ENCODE results near the gene POTEJ.
"Not testable (repeated sequence)": the region's sequence is repeated elsewhere in the genome, so short reads cannot be mapped to it uniquely, and the experiment has no call there.

Gene POTEJ

GRCh38 chr2:130611140-130611539 is at the start of gene POTEJ:
POTEJ (plus strand) TSS chr2:130611440; CDS start chr2:130611533, 93 bp downstream.
- not testable (repeated sequence) for DNase-seq; H3K4me3 Mint-ChIP-seq; H3K9me3 Mint-ChIP-seq; H3K27me3 Mint-ChIP-seq (ENCODE audit: low read depth, poor library complexity); H3K36me3 Mint-ChIP-seq (ENCODE audit: low read depth); H3K4me1 Mint-ChIP-seq; H3K27ac Mint-ChIP-seq

GRCh38 chr2:130566165-130566564 is 45.1 kb upstream of the POTEJ start:
- not testable (repeated sequence) for H3K27me3 Mint-ChIP-seq (ENCODE audit: low read depth, poor library complexity); DNase-seq; H3K36me3 Mint-ChIP-seq (ENCODE audit: low read depth); H3K27ac Mint-ChIP-seq; H3K4me1 Mint-ChIP-seq; H3K9me3 Mint-ChIP-seq; H3K4me3 Mint-ChIP-seq

GRCh38 chr2:130571929-130572328 is 39.3 kb upstream of the POTEJ start:
- DNase-seq; H3K36me3 Mint-ChIP-seq (ENCODE audit: low read depth); H3K4me1 Mint-ChIP-seq; H3K27ac Mint-ChIP-seq; H3K4me3 Mint-ChIP-seq; H3K9me3 Mint-ChIP-seq; H3K27me3 Mint-ChIP-seq (ENCODE audit: low read depth, poor library complexity): not testable (repeated sequence)

- H3K9me3 Mint-ChIP-seq; H3K36me3 Mint-ChIP-seq (ENCODE audit: low read depth); DNase-seq; H3K4me1 Mint-ChIP-seq; H3K27ac Mint-ChIP-seq; H3K4me3 Mint-ChIP-seq; H3K27me3 Mint-ChIP-seq (ENCODE audit: low read depth, poor library complexity): not testable (repeated sequence)
Measured at GRCh38 chr2:130574230-130574629, 37.0 kb upstream of the POTEJ start.

- H3K36me3 Mint-ChIP-seq (ENCODE audit: low read depth); DNase-seq; H3K27ac Mint-ChIP-seq; H3K4me1 Mint-ChIP-seq; H3K27me3 Mint-ChIP-seq (ENCODE audit: low read depth, poor library complexity); H3K4me3 Mint-ChIP-seq; H3K9me3 Mint-ChIP-seq: not testable (repeated sequence)
Measured at GRCh38 chr2:130576209-130576784, 34.9 kb upstream of the POTEJ start.

- H3K4me3 Mint-ChIP-seq; H3K27ac Mint-ChIP-seq; H3K9me3 Mint-ChIP-seq; H3K27me3 Mint-ChIP-seq (ENCODE audit: low read depth, poor library complexity); DNase-seq; H3K4me1 Mint-ChIP-seq; H3K36me3 Mint-ChIP-seq (ENCODE audit: low read depth): not testable (repeated sequence)
Measured at GRCh38 chr2:130577559-130577958, 33.7 kb upstream of the POTEJ start.

GRCh38 chr2:130579121-130579520 is 32.1 kb upstream of the POTEJ start:
- not testable (repeated sequence) for H3K9me3 Mint-ChIP-seq; H3K4me1 Mint-ChIP-seq; H3K27me3 Mint-ChIP-seq (ENCODE audit: low read depth, poor library complexity); H3K36me3 Mint-ChIP-seq (ENCODE audit: low read depth); DNase-seq; H3K27ac Mint-ChIP-seq; H3K4me3 Mint-ChIP-seq

- H3K4me1 Mint-ChIP-seq; DNase-seq; H3K9me3 Mint-ChIP-seq; H3K4me3 Mint-ChIP-seq; H3K36me3 Mint-ChIP-seq (ENCODE audit: low read depth); H3K27ac Mint-ChIP-seq; H3K27me3 Mint-ChIP-seq (ENCODE audit: low read depth, poor library complexity): not testable (repeated sequence)
Measured at GRCh38 chr2:130581491-130581890, 29.7 kb upstream of the POTEJ start.

- not testable (repeated sequence) for H3K27ac Mint-ChIP-seq; DNase-seq; H3K9me3 Mint-ChIP-seq; H3K4me3 Mint-ChIP-seq; H3K36me3 Mint-ChIP-seq (ENCODE audit: low read depth); H3K27me3 Mint-ChIP-seq (ENCODE audit: low read depth, poor library complexity); H3K4me1 Mint-ChIP-seq
Measured at GRCh38 chr2:130582970-130583369, 28.3 kb upstream of the POTEJ start.

- not testable (repeated sequence) for H3K36me3 Mint-ChIP-seq (ENCODE audit: low read depth); H3K27ac Mint-ChIP-seq; H3K27me3 Mint-ChIP-seq (ENCODE audit: low read depth, poor library complexity); H3K9me3 Mint-ChIP-seq; H3K4me3 Mint-ChIP-seq; DNase-seq; H3K4me1 Mint-ChIP-seq
Measured at GRCh38 chr2:130583582-130583981, 27.7 kb upstream of the POTEJ start.

- DNase-seq; H3K27ac Mint-ChIP-seq; H3K9me3 Mint-ChIP-seq; H3K36me3 Mint-ChIP-seq (ENCODE audit: low read depth); H3K4me3 Mint-ChIP-seq; H3K27me3 Mint-ChIP-seq (ENCODE audit: low read depth, poor library complexity); H3K4me1 Mint-ChIP-seq: not testable (repeated sequence)
Measured at GRCh38 chr2:130584726-130585125, 26.5 kb upstream of the POTEJ start.

- not testable (repeated sequence) for H3K36me3 Mint-ChIP-seq (ENCODE audit: low read depth); H3K27ac Mint-ChIP-seq; H3K4me1 Mint-ChIP-seq; H3K27me3 Mint-ChIP-seq (ENCODE audit: low read depth, poor library complexity); H3K4me3 Mint-ChIP-seq; DNase-seq; H3K9me3 Mint-ChIP-seq
Measured at GRCh38 chr2:130588688-130589458, 22.4 kb upstream of the POTEJ start.

- H3K27me3 Mint-ChIP-seq (ENCODE audit: low read depth, poor library complexity); H3K36me3 Mint-ChIP-seq (ENCODE audit: low read depth); H3K4me3 Mint-ChIP-seq; DNase-seq; H3K9me3 Mint-ChIP-seq; H3K4me1 Mint-ChIP-seq; H3K27ac Mint-ChIP-seq: not testable (repeated sequence)
Measured at GRCh38 chr2:130590170-130590841, 20.9 kb upstream of the POTEJ start.

GRCh38 chr2:130590842-130591359 is 20.3 kb upstream of the POTEJ start:
- not testable (repeated sequence) for H3K4me1 Mint-ChIP-seq; H3K27me3 Mint-ChIP-seq (ENCODE audit: low read depth, poor library complexity); H3K9me3 Mint-ChIP-seq; H3K36me3 Mint-ChIP-seq (ENCODE audit: low read depth); H3K4me3 Mint-ChIP-seq; H3K27ac Mint-ChIP-seq; DNase-seq
